GM18502 (cell line): ENCODE data around the gene NPAS2.

Experiments
- ATAC-seq: cut with Tn5 transposase; IDR thresholded peaks from one replicate; pipeline ENCODE4 v1.9.1; 2021; ENCODE audit warnings: mild to moderate bottlenecking; ENCODE audit not compliant: unreplicated experiment, poor library complexity

The NPAS2 gene

GRCh38 chr2:100820523-100821254 lies 750 bp downstream of the NPAS2 start:
- no peak for ATAC-seq

DNA sequence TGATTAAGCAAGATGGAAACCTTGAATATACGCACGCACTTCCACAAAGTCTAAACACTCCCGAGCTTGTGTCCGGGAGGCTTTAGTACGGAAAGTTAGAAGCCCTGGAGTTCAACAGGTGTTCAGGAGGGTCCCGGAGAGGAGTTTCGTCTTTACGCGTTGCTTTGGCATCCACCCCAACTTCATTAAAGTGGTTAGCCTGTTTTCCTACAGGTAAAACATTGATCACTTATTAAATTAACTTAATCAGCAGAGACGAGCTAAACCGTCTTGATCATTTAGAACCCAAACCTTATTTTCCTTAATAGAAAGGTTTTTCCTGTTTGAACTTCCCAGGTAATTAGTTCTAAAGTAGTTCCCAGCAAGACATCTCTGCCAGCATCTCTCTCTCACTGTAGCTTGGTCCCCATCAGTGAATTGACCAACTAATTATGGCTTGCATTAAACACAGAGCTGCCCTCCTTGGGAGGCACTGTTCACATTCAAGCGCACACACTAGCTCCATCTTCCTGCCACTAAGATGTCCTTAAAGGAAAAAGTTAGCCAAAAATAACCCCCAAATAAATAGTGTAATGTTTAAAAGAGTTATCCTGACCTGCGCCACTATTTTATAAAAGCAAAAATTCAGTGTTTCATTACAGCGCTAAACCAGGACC lies 1.4 kb downstream of the NPAS2 start:
- no peak for ATAC-seq

GRCh38 chr2:100821911-100822265 lies 1.9 kb downstream of the NPAS2 start:
- ATAC-seq, result no peak

DNA sequence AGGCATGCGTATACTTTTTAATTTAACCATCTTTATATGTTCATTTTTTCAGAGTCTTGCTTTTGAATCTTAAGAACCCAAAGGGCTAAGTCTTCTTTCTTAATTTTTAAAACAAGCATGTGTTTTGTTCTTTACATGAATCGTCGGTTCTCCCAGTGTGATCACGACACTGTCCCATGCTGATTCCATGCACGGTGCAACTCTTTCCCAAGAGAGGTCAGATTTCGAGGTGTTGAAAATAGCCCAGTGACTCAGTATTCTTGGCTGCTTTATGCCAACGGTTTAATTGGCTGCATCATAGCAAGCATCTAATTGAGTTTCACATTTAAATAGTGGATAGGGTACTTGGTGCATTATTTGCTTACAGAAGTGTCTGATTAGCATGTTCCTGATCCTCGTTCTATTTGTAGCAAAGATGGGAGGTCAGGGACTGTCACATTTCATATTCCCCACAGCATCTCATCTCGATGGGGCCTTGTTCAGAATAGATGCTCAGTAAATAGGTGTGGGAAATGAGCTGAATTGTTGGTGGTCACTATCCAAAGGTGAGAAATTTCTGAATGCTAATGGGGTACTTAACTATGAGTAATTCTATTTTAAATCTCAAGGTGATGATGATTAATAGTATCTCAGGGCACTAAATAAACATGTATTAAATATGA lies 2.8 kb downstream of the NPAS2 start:
- ATAC-seq, result no peak

GRCh38 chr2:100823665-100824438 lies 3.9 kb downstream of the NPAS2 start:
- ATAC-seq, result no peak

GRCh38 chr2:100824842-100825241 lies 4.9 kb downstream of the NPAS2 start:
- no peak for ATAC-seq

- ATAC-seq, result no peak
These were observed 6.6 kb downstream of the NPAS2 start for GRCh38 chr2:100826494-100826893.

DNA sequence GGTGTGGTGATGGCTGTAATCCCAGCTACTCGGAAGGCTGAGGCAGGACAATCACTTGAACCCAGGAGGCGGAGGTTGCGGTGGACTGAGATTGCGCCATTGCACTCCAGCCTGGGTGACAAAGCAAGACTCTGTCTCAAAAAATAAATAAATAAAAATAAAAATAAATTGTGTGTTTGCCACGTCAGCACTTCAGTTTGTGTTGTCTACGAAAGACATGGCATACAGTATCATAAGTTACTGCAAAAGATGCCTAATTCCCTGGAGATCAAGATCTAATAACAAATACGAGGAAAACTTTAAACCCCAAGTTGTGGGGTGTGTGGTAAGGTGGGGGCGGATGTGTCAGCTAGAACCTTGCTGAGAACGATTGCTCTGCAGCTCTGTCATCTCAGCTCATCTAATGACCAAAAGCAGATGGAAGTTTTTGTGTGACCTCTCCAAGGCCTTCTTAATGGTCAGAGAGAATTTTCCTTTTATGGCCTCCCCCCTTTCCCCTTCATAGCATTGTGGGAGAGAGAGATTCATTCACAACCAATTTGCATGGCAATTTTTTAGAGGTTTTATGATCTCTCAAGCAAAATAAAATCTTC lies 11.3 kb downstream of the NPAS2 start:
- ATAC-seq, result no peak

- ATAC-seq, result no peak
These were observed 11.9 kb downstream of the NPAS2 start for GRCh38 chr2:100831831-100832230.

DNA sequence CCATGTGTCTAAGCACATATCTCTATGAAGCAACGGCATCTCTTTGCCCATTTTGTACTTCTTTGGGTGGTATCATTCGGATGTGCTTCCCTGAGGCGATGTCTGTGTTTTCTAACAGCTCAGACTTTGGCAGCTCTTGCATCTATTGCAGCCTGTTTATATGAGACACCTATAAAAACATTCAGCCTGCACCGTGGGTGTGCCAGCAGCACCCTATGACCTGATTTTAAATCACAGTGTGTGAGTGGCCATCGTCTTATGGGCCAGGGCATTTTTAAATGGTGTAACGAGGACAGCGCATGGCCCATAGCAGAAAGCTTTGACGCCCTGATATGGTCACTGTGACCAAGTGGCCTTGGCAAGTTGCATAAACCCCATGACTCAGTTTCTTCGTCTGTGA lies 12.9 kb downstream of the NPAS2 start:
- ATAC-seq, result no peak

DNA sequence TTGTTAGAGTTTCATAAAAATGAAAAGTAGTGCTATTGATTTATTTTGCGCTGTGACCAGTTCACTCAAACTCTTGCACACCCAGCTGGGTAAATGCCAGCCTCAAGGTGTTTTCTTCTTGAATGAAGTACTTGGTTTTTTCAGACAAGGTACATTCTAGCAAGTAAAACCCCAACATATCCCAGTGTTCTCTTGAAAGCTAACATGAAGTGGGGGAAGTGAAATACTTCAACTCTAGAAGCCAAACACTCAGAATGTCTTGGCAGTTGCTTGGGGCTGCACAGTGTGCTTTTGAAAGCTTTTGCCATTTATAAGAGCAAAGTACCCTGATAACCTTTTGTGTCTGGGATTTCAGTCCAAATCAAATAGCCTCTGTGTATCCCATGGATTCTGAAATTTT lies 13.4 kb downstream of the NPAS2 start:
- ATAC-seq, result no peak

- no peak for ATAC-seq
These were observed 14.3 kb downstream of the NPAS2 start for GRCh38 chr2:100834221-100834620.

- no peak for ATAC-seq
These were observed 15.2 kb downstream of the NPAS2 start for GRCh38 chr2:100835006-100835659.

DNA sequence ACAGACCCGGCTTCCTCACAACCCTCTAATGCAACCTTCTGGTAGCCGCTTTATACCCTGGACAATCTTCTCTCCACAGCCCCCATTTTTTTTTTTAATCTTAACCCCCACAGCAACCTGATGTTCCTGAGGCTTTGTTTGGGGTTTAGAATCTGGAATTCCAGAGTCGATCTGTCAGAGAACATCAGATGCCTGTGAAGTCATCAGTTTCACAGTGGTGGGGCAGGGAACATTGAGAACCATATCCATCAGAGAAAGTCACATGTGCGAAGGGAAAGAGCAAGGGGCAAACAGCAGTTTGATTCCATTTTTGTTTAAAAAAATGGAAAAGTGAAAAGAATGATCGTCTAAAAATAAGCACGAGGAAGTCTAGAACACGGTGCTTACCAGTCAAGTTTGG lies 20.6 kb downstream of the NPAS2 start:
- ATAC-seq, result no peak

GRCh38 chr2:100842241-100842922 lies 22.4 kb downstream of the NPAS2 start:
- ATAC-seq, result no peak

DNA sequence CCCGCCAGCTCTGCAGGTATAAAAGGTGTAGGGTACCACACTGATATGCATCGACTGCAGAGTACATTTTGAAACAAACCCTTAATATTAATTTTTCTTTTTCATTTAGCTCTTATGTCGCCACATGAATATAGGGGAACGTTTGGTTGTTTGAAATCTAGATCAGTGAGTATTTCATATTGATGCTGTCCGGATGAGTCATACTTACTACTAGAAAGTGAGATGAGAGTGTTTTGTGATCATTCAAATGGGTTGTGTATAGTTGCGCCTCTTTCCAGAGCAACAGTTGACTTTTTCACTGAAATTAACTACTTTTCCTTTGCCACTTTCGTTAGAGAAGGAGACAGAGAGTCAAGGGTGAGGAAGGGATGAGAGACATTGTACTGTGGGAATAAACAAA lies 24.6 kb downstream of the NPAS2 start:
- no peak for ATAC-seq

DNA sequence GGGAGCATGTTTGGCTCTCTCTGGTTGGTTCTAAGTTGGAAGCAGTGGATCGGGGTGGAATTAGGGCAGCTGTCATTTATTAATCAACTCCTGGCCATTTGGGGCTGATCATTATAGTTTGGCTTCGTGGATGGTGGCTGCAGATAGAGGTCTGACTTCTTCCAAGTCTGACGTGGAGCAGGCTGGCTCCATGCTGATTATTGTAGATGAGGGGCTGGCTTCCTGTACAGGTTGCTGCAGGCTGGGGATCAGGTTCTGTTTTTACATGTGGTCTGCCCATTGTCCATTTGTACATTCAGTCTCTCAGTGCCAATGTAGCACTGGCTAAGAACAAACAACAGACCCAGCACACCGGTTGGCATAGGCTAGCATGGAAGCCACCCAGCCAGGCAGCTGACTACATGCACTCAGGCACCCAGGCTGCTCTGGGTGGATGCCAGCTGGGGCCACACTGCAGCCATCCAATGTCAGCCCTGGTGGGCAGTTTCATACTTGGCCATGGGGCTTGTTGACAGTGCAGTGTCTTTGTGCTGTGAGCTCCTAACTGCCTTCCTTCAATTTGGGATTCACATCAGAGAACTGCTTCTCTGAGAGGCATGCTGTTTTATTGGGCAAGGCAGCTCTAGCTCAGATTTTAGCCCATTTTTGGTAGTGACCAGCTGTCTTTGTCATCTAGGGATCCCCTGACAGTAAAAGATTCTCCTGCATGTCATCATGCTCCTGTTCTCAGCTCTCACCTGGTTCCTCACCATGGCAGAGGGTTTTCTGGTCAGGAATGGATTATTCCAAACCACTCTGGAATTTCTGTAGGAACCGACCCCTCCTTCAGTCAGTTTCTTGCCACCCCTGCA lies 25.4 kb downstream of the NPAS2 start:
- no peak for ATAC-seq

DNA sequence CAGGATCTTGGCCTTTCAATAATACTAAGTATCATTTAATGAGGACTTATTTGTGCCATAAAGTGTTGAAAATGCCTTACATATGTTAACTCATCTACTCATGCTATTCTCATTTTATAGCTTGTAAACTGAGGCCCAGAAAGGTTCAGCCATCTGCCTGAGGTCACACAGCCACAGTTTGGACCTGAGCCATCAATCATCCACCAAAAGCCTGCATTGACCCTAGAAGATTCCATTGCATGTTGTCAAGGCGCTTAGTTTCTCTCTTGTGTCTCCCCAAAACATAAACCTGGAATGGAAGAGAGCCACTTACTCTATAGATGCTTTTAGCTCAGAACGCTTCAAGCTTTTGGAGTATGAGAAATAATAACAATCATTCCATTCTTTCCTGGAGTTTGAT lies 26.8 kb downstream of the NPAS2 start:
- ATAC-seq, result no peak

DNA sequence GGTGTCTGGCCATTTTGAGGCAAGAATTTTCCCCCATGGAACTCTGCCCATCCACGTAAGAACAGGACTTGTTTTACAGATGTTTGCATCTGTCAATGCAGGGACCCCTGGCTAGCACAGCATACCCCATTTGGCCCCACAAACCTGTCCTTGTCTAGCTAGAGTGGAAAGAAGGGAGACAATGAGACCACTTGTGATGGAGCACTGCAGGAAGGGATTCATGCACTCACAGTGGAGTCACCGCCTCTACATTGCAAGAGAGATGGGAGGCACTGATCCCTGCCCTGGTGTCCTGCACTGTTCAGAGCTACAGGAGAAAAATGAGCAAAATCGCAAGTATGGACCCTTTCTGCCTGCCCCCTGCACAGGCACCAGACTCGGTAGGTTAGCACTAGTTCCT lies 32.5 kb downstream of the NPAS2 start:
- no peak for ATAC-seq
